D721Med (cell line): Measurements from ENCODE around the gene HTR2C.
"Not testable (repeated sequence)": the region's sequence is repeated elsewhere in the genome, so short reads cannot be mapped to it uniquely, and the experiment has no call there.

Source experiments
- DNase-seq: peaks from one replicate; pipeline ENCODE4 v3.0.0; 2011; ENCODE audit warnings: low spot score; ENCODE audit not compliant: insufficient read length
- FAIRE-seq: peaks from 2 replicates; lab custom pipeline; 2011; peaks lifted over from hg19 to GRCh38; lab: Jason Lieb, UNC
- TF ChIP-seq, protein P1 (sequence below): IDR thresholded peaks from 2 replicates; pipeline ENCODE4 v1.5.1; 2012; ENCODE audit warnings: mild to moderate bottlenecking, control low read depth; ENCODE audit not compliant: insufficient read depth; ENCODE audit errors: missing control alignments

HTR2C gene

DNA sequence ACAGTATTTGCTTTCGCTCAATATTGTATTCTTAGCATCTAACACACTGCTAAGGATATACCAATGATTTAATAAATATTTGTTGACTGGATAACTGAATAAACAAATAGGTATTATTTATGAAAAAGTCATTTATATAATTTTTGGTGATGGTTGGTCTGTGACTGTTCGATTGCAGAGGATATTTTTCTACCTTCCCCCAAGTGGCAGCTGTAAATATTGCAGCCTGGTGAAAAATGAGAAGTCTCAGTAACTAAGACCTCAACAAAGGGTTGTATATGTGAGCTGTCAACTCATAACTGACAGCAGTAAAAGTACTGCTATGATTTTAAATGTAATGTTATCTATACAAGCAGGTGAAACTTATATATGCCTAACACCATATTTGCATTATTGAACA lies 36.0 kb downstream of the HTR2C start:
- FAIRE-seq (peak; percentile 35), DNase-seq (no peak)
- TF ChIP-seq, protein P1, sequence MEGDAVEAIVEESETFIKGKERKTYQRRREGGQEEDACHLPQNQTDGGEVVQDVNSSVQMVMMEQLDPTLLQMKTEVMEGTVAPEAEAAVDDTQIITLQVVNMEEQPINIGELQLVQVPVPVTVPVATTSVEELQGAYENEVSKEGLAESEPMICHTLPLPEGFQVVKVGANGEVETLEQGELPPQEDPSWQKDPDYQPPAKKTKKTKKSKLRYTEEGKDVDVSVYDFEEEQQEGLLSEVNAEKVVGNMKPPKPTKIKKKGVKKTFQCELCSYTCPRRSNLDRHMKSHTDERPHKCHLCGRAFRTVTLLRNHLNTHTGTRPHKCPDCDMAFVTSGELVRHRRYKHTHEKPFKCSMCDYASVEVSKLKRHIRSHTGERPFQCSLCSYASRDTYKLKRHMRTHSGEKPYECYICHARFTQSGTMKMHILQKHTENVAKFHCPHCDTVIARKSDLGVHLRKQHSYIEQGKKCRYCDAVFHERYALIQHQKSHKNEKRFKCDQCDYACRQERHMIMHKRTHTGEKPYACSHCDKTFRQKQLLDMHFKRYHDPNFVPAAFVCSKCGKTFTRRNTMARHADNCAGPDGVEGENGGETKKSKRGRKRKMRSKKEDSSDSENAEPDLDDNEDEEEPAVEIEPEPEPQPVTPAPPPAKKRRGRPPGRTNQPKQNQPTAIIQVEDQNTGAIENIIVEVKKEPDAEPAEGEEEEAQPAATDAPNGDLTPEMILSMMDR, result peak; percentile 3

DNA sequence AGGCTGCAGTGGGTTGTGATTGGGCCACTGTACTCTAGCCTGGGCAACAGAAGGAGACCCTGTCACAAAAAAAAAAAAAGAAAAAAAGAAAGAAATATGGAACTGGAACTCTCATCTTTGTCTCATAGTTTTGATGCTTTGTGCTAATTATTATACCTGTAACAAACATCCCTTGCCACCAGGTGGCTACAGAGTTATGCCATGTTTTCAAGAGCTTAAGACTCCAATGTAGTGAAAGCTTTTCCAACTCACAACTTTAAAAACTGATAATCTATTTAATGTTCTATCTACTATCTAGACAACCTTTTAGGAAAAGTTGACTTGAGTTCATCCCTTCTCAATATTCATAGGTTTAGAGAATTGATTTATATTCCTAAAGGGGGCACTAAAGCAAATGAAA lies 42.4 kb downstream of the HTR2C start:
- FAIRE-seq, result no peak
- DNase-seq, result no peak
- TF ChIP-seq, protein P1, result peak; percentile 37

DNA sequence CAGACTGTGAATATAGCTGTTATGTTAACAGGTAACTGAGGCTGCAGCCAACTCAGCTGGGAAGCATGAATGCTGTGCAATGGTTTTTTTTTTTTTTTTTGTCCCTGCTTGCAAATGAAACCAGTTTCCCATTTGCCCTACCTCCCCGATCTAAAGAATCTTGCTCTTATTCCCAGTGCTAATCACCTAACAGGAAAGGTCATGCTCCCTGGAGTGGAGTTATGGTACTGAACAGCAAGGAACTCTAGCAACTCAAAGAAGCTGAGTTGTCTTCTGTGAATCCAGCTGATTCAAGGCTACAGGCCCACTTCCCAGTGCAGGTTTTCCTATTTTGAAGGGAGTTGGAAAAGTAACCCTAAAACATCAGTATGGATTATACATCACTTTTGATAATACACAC lies 52.1 kb downstream of the HTR2C start:
- FAIRE-seq (no peak), DNase-seq (no peak)
- TF ChIP-seq, protein P1, result no peak

DNA sequence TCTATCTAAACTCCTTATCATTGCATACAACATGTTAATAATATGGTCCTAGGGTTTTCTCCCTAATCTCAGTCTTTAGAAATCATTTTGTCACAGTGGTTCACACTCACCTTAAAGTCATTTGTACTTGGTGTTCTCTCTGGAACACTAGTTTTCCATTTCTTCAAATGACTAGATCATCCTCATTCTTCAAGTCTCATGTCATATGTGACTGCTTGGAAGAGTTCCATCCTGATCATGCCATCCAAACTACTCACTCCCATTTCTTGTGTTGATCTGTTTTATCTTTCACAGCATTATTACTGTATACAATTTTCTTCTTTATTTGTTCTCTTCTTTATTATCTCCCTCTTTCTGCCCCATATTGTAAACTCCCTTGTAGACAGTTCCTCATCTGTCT lies 66.5 kb downstream of the HTR2C start:
- no peak for DNase-seq
- TF ChIP-seq, protein P1, result no peak
- FAIRE-seq, result no peak

DNA sequence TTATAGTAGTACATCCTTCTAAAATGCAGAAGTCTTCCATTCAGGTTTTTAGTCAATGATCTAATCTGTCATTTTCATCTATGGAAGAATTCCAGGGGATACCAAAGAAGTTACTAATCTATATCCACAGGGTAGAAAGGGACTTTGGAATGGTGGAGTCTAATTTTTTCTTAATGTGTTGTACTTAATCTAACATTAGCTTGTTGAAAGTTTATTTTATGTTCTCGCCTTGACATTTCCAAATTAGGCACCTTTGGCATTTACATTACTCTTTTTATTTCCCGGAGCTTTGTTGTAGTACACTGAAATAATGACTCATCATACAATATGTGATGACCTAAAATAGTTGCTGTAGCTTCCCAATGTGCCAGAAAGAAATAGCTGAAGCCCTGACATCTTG lies 91.5 kb downstream of the HTR2C start:
- DNase-seq (no peak), FAIRE-seq (no peak)
- TF ChIP-seq, protein P1, result no peak

DNA sequence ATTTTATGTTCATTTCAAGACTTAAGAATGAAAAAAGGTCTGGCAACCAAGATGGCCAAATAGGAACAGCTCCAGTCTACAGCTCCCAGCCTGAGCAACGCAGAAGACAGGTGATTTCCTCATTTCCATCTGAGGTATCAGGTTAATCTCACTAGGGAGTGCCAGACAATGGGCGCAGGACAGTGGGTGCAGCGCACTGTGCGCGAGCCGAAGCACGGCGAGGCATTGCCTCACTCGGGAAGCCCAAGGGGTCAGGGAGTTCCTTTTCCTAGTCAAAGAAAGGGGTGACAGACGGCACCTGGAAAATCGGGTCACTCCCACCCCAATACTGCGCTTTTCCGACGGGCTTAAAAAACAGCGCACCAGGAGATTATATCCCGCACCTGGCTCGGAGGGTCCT lies 116.6 kb downstream of the HTR2C start:
- not testable (repeated sequence) for FAIRE-seq, DNase-seq

DNA sequence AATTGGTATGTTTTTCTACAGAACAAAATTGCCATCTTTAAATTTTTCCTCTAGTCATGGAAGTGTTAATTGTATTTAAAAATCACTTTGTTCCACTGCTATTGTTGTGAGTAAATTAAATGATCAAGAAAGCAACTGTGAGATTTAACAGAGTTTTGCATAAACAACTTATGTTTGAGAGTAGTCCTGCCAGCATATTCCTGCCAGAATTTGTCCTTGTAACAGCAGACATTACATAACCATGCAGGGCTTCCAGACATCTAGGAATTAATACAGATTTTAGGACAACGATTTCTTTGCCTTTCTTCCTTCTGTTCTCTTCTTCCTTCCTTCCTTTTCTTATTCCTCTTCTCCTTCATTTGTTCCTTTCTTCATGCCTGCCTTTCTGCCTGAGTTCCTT lies 125.5 kb downstream of the HTR2C start:
- DNase-seq (no peak), FAIRE-seq (no peak)
- TF ChIP-seq, protein P1, result no peak

DNA sequence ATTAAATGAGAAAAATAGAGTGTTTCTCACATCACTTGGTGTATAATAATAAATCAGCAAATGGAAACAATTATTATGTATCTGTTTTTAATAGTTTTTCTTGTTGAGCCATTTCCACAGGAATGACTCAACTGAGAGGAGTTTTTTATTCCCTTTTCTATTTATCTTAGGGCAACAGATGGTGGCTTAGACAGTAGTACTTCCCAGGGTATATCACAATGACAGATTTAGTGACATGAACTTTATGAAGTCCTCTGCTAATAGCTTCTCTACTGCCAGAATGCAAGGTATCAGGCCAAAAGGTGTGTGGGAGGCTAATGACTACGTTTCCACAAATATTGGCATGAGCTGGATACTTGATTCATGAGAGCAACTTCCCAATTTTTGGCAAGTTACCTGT lies 126.7 kb downstream of the HTR2C start:
- DNase-seq (no peak), FAIRE-seq (no peak)
- TF ChIP-seq, protein P1, result no peak
